ENCODE results near the gene CASP14. TPM values are rescaled to one million over a fixed set of nuclear protein-coding genes. Genes with fewer than 3 reads are reported as not detected.

Gene CASP14
- total and polyA plus RNA-seq, 8 donors, result 0.10 to 0.11 TPM; not detected in 6

- peak; percentile 67 to 76 for TF ChIP-seq CTCF (IDR thresholded peaks at IDR 0.05)
- Histone ChIP-seq H3K27ac (no peak overlapping the region), H3K4me1 (no peaks in the 10 kb centered on the region), H3K4me3 (no peak overlapping the region), H3K27me3 (peaks cover 0 to 9% of the 10 kb centered on the region in 2 donors), H3K9me3 (peaks cover 0 to 14% of the 10 kb centered on the region in 2 donors), H3K36me3 (no peaks in the 10 kb centered on the region)
- peak in 1 of 4 donors; percentile 36 for DNase-seq
- intact Hi-C loops (cut with DNase I), result loop anchor here in 1 of 2 donors (5.0 kb wide), 1 partner anchor 51 kb away; no protein-coding TSS in a partner anchor
- peak; percentile 82 for ATAC-seq
Observed at GRCh38 chr19:15101479-15102082, 52.3 kb downstream of the CASP14 start.

GRCh38 chr19:15104003-15104402 is 54.7 kb downstream of the CASP14 start:
- TF ChIP-seq CTCF (IDR thresholded peaks at IDR 0.05), result no peak
- H3K4me3 ChIP-seq, result no peak overlapping the region
- H3K27me3 ChIP-seq, result peaks cover 0 to 32% of the 10 kb centered on the region in 2 donors
- peaks cover 0 to 14% of the 10 kb centered on the region in 2 donors for H3K9me3 ChIP-seq
- H3K27ac ChIP-seq, result no peak overlapping the region
- intact Hi-C loops (cut with DNase I), result loop anchor here in 1 of 2 donors (5.0 kb wide), 1 partner anchor 48 kb away; no protein-coding TSS in a partner anchor
- no peak for DNase-seq
- H3K4me1 ChIP-seq, result peaks cover 0 to 17% of the 10 kb centered on the region in 2 donors
- no peak for ATAC-seq
- peaks cover 0 to 1% of the 10 kb centered on the region in 2 donors for H3K36me3 ChIP-seq

- no peak for TF ChIP-seq CTCF (IDR thresholded peaks at IDR 0.05)
- Histone ChIP-seq H3K36me3 (peaks cover 0 to 5% of the 10 kb centered on the region in 2 donors), H3K9me3 (peaks cover 0 to 14% of the 10 kb centered on the region in 2 donors), H3K4me1 (peaks cover 0 to 17% of the 10 kb centered on the region in 2 donors), H3K27me3 (peaks cover 0 to 35% of the 10 kb centered on the region in 2 donors), H3K4me3 (no peak overlapping the region), H3K27ac (no peak overlapping the region)
- ATAC-seq (no peak), DNase-seq (no peak)
- intact Hi-C loops (cut with DNase I), result loop anchor here in 1 of 2 donors (5.0 kb wide), 1 partner anchor 48 kb away; no protein-coding TSS in a partner anchor
Observed at GRCh38 chr19:15104411-15104810, 55.1 kb downstream of the CASP14 start.

GRCh38 chr19:15105044-15105443 is 55.8 kb downstream of the CASP14 start:
- intact Hi-C loops (cut with DNase I), result no loop called here
- no peak overlapping the region for H3K27ac ChIP-seq
- no peak for TF ChIP-seq CTCF (IDR thresholded peaks at IDR 0.05)

More at GRCh38 chr19:15105044-15105443, 55.8 kb downstream of the CASP14 start:
- no peak for ATAC-seq
- H3K36me3 ChIP-seq, result peaks cover 0 to 11% of the 10 kb centered on the region in 2 donors
- peaks cover 0 to 14% of the 10 kb centered on the region in 2 donors for H3K9me3 ChIP-seq
- H3K4me3 ChIP-seq, result no peak overlapping the region
- peaks cover 0 to 35% of the 10 kb centered on the region in 2 donors for H3K27me3 ChIP-seq
- peaks cover 0 to 17% of the 10 kb centered on the region in 2 donors for H3K4me1 ChIP-seq
- no peak for DNase-seq
